Hepatocyte (in vitro differentiated cells): ENCODE data around the gene AUNIP. TPM values are rescaled to one million over a fixed set of nuclear protein-coding genes. Genes with fewer than 3 reads are reported as not detected.

Experiments used
- DNase-seq: peaks from one replicate; pipeline ENCODE4 v3.0.0-alpha.2; 2016; ENCODE audit warnings: low spot score
- H2AFZ ChIP-seq: fragments of 200-600 bp; sonication (generic); 2 replicates; pipeline ENCODE4 v1.6.0; 2016; ENCODE audit warnings: antibody characterized with exemption, mild to moderate bottlenecking
- H3K27ac ChIP-seq: fragments of 200-600 bp; sonication (generic); 2 replicates; pipeline ENCODE4 v1.5.1; 2016; ENCODE audit warnings: mild to moderate bottlenecking
- H3K27me3 ChIP-seq: fragments of 200-600 bp; sonication (generic); 2 replicates; pipeline ENCODE4 v1.6.1; 2016
- H3K36me3 ChIP-seq: fragments of 200-600 bp; sonication (generic); replicated peaks from 2 replicates; pipeline ENCODE4 v1.5.1; 2016; ENCODE audit warnings: low read depth; ENCODE audit not compliant: insufficient read depth
- H3K4me1 ChIP-seq: fragments of 200-600 bp; sonication (generic); 2 replicates; pipeline ENCODE4 v1.5.1; 2016; ENCODE audit warnings: mild to moderate bottlenecking, moderate library complexity; ENCODE audit not compliant: insufficient read depth
- H3K4me2 ChIP-seq: fragments of 200-600 bp; sonication (generic); 2 replicates; pipeline ENCODE4 v1.6.0; 2016
- H3K4me3 ChIP-seq: fragments of 200-600 bp; sonication (generic); 2 replicates; pipeline ENCODE4 v1.5.1; 2016; ENCODE audit warnings: mild to moderate bottlenecking
- H3K79me2 ChIP-seq: fragments of 200-600 bp; sonication (generic); 2 replicates; pipeline ENCODE4 v1.6.0; 2017; ENCODE audit warnings: mild to moderate bottlenecking
- H3K9me2 ChIP-seq: fragments of 200-600 bp; sonication (generic); replicated peaks from 2 replicates; pipeline ENCODE4 v1.6.0; 2017; ENCODE audit warnings: mild to moderate bottlenecking; ENCODE audit not compliant: insufficient read depth
- H3K9me3 ChIP-seq: fragments of 200-600 bp; sonication (generic); 2 replicates; pipeline ENCODE4 v1.5.1; 2016; ENCODE audit warnings: low read depth, mild to moderate bottlenecking
- H4K20me1 ChIP-seq: fragments of 200-600 bp; sonication (generic); 2 replicates; pipeline ENCODE4 v1.6.0; 2016; ENCODE audit warnings: mild to moderate bottlenecking; ENCODE audit not compliant: insufficient read depth, poor library complexity, severe bottlenecking
- EZH2 ChIP-seq: fragments of 200-600 bp; sonication (generic); IDR thresholded peaks from 2 replicates; pipeline ENCODE4 v1.6.1; 2016; ENCODE audit warnings: antibody characterized with exemption, mild to moderate bottlenecking, borderline replicate concordance
- EZH2phosphoT487 ChIP-seq: fragments of 200-600 bp; sonication (generic); IDR thresholded peaks from one replicate; pipeline ENCODE4 v1.6.1; 2018; ENCODE audit warnings: antibody characterized with exemption, mild to moderate bottlenecking, low read depth, moderate library complexity; ENCODE audit not compliant: unreplicated experiment, severe bottlenecking
- WGBS: methylation state at CpG from one replicate; pipeline ENCODE4 v1.1.6; 2016; ENCODE audit warnings: low lambda C conversion rate; ENCODE audit errors: missing lambda C conversion rate; 5-methylcytosine and 5-hydroxymethylcytosine counted together
- polyA plus RNA-seq: library from polyadenylated mRNA; unstranded; fragments of >200 nt; fragmentation: Nextera tagmentation; extraction: Ambion mirVana; gene quantifications from 2 replicates; pipeline ENCODE4 v1.2.1, GENCODE V29; 2016
- total RNA-seq: library from RNA; depleted of rRNA; stranded (reverse); fragments of >200 nt; gene quantifications from 2 replicates; pipeline ENCODE4 v1.2.3, GENCODE V29; 2014
- TF ChIP-seq, protein P1 (sequence below): fragments of 200-600 bp; sonication (generic); IDR thresholded peaks from 2 replicates; pipeline ENCODE4 v1.5.1; 2016; ENCODE audit warnings: antibody characterized with exemption, mild to moderate bottlenecking; ENCODE audit not compliant: poor library complexity

Gene AUNIP
- total and polyA plus RNA-seq, 2 experiments from 2014 or later = 0.41 to 1.3 TPM

GRCh38 chr1:25809283-25809926, 49.9 kb downstream of the AUNIP start:
- no peak for DNase-seq
- 90% methylated on average over 18 of the region's 18 CpGs for WGBS
- TF ChIP-seq EZH2 (no peak), EZH2phosphoT487 (no peak)
- TF ChIP-seq, protein P1, sequence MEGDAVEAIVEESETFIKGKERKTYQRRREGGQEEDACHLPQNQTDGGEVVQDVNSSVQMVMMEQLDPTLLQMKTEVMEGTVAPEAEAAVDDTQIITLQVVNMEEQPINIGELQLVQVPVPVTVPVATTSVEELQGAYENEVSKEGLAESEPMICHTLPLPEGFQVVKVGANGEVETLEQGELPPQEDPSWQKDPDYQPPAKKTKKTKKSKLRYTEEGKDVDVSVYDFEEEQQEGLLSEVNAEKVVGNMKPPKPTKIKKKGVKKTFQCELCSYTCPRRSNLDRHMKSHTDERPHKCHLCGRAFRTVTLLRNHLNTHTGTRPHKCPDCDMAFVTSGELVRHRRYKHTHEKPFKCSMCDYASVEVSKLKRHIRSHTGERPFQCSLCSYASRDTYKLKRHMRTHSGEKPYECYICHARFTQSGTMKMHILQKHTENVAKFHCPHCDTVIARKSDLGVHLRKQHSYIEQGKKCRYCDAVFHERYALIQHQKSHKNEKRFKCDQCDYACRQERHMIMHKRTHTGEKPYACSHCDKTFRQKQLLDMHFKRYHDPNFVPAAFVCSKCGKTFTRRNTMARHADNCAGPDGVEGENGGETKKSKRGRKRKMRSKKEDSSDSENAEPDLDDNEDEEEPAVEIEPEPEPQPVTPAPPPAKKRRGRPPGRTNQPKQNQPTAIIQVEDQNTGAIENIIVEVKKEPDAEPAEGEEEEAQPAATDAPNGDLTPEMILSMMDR = no peak
- no peaks in the 10 kb centered on the region for H3K36me3 ChIP-seq
- H3K79me2 ChIP-seq = no peaks in the 10 kb centered on the region
- H3K27ac ChIP-seq = no peak overlapping the region
- H2AFZ ChIP-seq = no peak overlapping the region
- H3K4me1 ChIP-seq = no peaks in the 10 kb centered on the region
- no peaks in the 10 kb centered on the region for H3K9me3 ChIP-seq
- no peaks in the 10 kb centered on the region for H3K27me3 ChIP-seq
- H3K4me3 ChIP-seq = no peak overlapping the region
- H4K20me1 ChIP-seq = no peaks in the 10 kb centered on the region
- no peaks in the 10 kb centered on the region for H3K9me2 ChIP-seq
- no peak overlapping the region for H3K4me2 ChIP-seq

DNA sequence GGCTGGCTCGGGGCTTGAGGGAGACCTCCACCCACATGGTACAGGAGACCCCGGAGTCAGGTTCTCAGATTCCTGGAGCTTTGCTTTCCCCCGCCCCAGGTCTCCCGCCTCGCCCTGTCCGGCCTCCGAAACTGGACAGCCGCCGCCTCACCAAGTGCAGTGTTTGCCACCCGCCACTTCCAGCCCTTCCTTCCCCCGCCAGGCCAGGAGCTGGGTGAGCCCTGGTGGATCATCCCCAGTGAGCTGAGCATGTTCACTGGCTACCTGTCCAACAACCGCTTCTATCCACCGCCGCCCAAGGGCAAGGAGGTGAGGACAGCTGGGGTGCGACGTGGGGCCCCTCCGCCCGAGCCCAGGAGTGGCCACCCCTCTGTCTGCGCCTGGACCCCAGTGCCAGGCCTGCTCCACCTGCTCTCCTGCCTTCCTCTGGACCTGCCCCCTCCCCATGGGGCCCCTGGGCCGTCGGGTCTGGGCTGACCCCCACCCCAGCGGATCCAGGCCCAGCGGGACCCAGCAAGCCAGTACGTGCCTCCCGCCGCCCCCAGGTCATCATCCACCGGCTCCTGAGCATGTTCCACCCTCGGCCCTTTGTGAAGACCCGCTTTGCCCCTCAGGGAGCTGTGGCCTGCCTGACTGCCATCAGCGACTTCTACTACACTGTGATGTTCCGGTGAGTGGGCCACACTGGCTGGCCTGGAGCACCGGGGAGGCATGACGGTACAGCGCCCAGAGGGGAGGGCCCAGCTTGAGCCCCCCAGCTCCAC, 50.6 kb downstream of the AUNIP start:
- Histone ChIP-seq H3K79me2 (peaks cover 2% of the 10 kb centered on the region), H2AFZ (no peak overlapping the region), H3K4me1 (no peaks in the 10 kb centered on the region), H3K4me2 (no peak overlapping the region), H3K36me3 (no peaks in the 10 kb centered on the region), H3K9me2 (no peaks in the 10 kb centered on the region), H3K27me3 (no peaks in the 10 kb centered on the region), H4K20me1 (no peaks in the 10 kb centered on the region), H3K27ac (no peak overlapping the region), H3K4me3 (no peak overlapping the region), H3K9me3 (no peaks in the 10 kb centered on the region)
- DNase-seq = no peak
- no peak for TF ChIP-seq EZH2phosphoT487
- TF ChIP-seq, protein P1 = no peak
- TF ChIP-seq EZH2 = no peak
- WGBS = 92% methylated on average over 19 of the region's 34 CpGs

DNA sequence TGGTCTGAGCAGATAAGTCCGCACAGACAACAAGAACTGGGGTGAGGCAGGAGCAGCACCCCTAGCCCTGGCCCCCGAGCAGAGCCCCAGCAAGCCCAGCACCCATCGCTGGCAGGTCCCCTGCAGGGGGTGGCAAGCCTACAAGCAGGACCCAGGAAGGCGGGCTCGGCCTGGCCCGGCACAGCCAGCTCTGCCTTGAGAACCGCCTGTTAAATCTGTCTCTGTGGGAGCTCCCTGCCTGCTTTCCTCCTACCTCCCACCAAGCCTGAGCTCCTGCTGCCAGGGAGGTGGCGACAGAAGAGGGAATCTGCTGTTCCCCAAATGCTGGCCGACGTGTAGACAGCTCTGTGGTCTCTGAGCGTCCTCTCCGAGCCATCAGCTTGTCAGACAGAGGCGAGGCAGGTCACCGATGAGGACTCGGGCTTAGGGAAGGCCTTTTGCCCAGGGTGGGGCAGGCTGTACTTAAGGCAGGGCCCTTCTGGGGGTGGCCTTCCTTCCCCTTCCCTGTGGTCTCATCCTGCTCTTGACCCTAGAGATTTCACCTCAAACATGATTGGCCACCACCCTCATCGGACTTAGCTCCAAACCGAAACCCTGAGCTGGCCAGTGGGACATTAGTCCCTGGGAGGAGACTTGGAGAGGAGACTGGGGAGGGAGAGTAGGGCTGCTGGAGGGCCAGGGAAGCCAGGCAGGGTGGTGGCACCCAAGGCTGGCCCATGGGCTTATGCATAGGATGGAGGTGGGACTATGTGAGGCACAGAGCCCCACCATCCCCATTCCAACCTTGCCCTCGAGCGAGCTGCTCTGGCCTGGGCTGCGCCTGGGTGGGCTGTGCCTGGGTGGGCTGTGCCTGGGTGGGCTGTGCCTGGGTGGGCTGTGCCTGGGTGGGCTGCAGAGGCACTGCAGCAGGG, 51.5 kb downstream of the AUNIP start:
- H3K4me3 ChIP-seq = no peak overlapping the region
- no peak overlapping the region for H3K4me2 ChIP-seq
- no peaks in the 10 kb centered on the region for H4K20me1 ChIP-seq
- H3K27me3 ChIP-seq = no peaks in the 10 kb centered on the region
- no peak for TF ChIP-seq EZH2
- TF ChIP-seq EZH2phosphoT487 = no peak
- TF ChIP-seq, protein P1 = no peak
- H2AFZ ChIP-seq = no peak overlapping the region
- no peaks in the 10 kb centered on the region for H3K9me2 ChIP-seq
- H3K79me2 ChIP-seq = peaks cover 8% of the 10 kb centered on the region
- 90% methylated on average over 20 of the region's 20 CpGs for WGBS
- no peak overlapping the region for H3K27ac ChIP-seq
- no peaks in the 10 kb centered on the region for H3K4me1 ChIP-seq
- no peak for DNase-seq
- H3K36me3 ChIP-seq = no peaks in the 10 kb centered on the region
- no peaks in the 10 kb centered on the region for H3K9me3 ChIP-seq
